HCT116 (cell line): ENCODE results near the gene ZNF800. TPM values are rescaled to one million over a fixed set of nuclear protein-coding genes. Genes with fewer than 3 reads are reported as not detected.
"Not testable (repeated sequence)": the region's sequence is repeated elsewhere in the genome, so short reads cannot be mapped to it uniquely, and the experiment has no call there.

Experiments used
- ATAC-seq: fragments of 200-7000 bp; cut with Tn5 transposase; 2 replicates; pipeline ENCODE4 v1.9.1; 2020; ENCODE audit warnings: mild to moderate bottlenecking, moderate library complexity
- BruUV-seq: library from RNA; stranded (reverse); fragments of 400-500 nt; replicated peaks from 2 replicates; lab custom pipeline; 2021; lab: Mats Ljungman, UMichigan
- CTCF ChIA-PET: fragments of 300-600 bp; sonication (Branson Sonifier 250); formaldehyde crosslinking; loops from one replicate; lab custom pipeline; 2021; ENCODE audit warnings: antibody characterized with exemption; lab: Charles Lee
- POLR2A ChIA-PET: fragments of 300-600, 350-600 bp; sonication (Branson Sonifier 250); formaldehyde crosslinking; loops from one replicate; lab custom pipeline; 2021; ENCODE audit warnings: antibody characterized with exemption; lab: Charles Lee
- RAD21 ChIA-PET, 2 experiments: fragments of 300-600 bp; sonication (Branson Sonifier 250); formaldehyde crosslinking; loops; one replicate each; lab custom pipeline; 2023; ENCODE audit warnings: low total read pairs in 2 of 2; ENCODE audit not compliant: uncharacterized antibody in 2 of 2, unreplicated experiment in 2 of 2, low non-redundant PET in 1 of 2; lab: Charles Lee
- DNase-seq: peaks from one replicate; pipeline ENCODE4 v3.0.0-alpha.2; 2010; ENCODE audit warnings: low read depth, low spot score
- H2AFZ ChIP-seq: fragments of 200-600 bp; shearing (Covaris generic), sonication (generic); 2 replicates; pipeline ENCODE4 v1.6.1; 2017; ENCODE audit warnings: low read depth, mixed run types, mixed read lengths, antibody characterized with exemption, low read length; ENCODE audit not compliant: poor library complexity, severe bottlenecking
- H3K27ac ChIP-seq: 2 replicates; pipeline ENCODE4 v1.5.1; 2012; ENCODE audit warnings: low read depth, low read length
- H3K27me3 ChIP-seq: fragments of 200-600 bp; sonication (generic); 2 replicates; pipeline ENCODE4 v1.6.1; 2016; ENCODE audit warnings: mixed run types, low read length, mixed read lengths; ENCODE audit not compliant: insufficient read depth
- H3K36me3 ChIP-seq, 2 experiments: fragments of 200-500 bp in 1 of 2; fragments of 200-600 bp in 1 of 2; sonication (Bioruptor generic) in 1 of 2; sonication (generic) in 1 of 2; 2 replicates each; pipeline versions ENCODE4 v1.5.1 to v1.6.1; 2014 to 2016; ENCODE audit warnings: low read length in 2 of 2, inconsistent platforms in 1 of 2, mixed read lengths in 1 of 2, mixed run types in 1 of 2; ENCODE audit not compliant: insufficient read depth in 2 of 2, control insufficient read depth in 1 of 2
- H3K4me1 ChIP-seq, 2 experiments: fragments of 200-600 bp in 1 of 2; sonication (generic) in 1 of 2; 2 replicates each; pipeline versions ENCODE4 v1.5.1 to v1.6.1; 2012 to 2017; ENCODE audit warnings: low read length in 2 of 2, inconsistent platforms in 1 of 2, mild to moderate bottlenecking in 1 of 2, mixed read lengths in 1 of 2, mixed run types in 1 of 2, moderate library complexity in 1 of 2; ENCODE audit not compliant: insufficient read depth in 2 of 2, control insufficient read depth in 1 of 2
- H3K4me2 ChIP-seq: fragments of 200-600 bp; sonication (generic); 2 replicates; pipeline ENCODE4 v1.6.1; 2017; ENCODE audit warnings: mixed run types, low read length, mixed read lengths
- H3K4me3 ChIP-seq, 2 experiments: fragments of 200-600 bp in 1 of 2; sonication (generic) in 1 of 2; replicated peaks in 1 of 2; 2 replicates each; pipeline ENCODE4 v1.5.1; 2011 to 2016; ENCODE audit warnings: low read length in 2 of 2, control low read depth in 1 of 2, low read depth in 1 of 2, mild to moderate bottlenecking in 1 of 2, mixed read lengths in 1 of 2, mixed run types in 1 of 2
- H3K79me2 ChIP-seq: fragments of 200-600 bp; sonication (generic); 2 replicates; pipeline ENCODE4 v1.6.1; 2017; ENCODE audit warnings: mild to moderate bottlenecking, mixed run types, low read length, moderate library complexity, mixed read lengths; ENCODE audit not compliant: insufficient read depth
- H3K9ac ChIP-seq: fragments of 200-600 bp; sonication (generic); 2 replicates; pipeline ENCODE4 v1.6.1; 2016; ENCODE audit warnings: low read length, mixed read lengths
- H3K9me2 ChIP-seq: fragments of 200-600 bp; sonication (generic), shearing (Covaris generic); 2 replicates; pipeline ENCODE4 v1.6.1; 2017; ENCODE audit warnings: mixed run types, mild to moderate bottlenecking, moderate library complexity; ENCODE audit not compliant: insufficient read depth
- H3K9me3 ChIP-seq, 2 experiments: fragments of 200-500 bp in 1 of 2; fragments of 200-600 bp in 1 of 2; sonication (Bioruptor generic) in 1 of 2; sonication (generic) in 1 of 2; 2 replicates each; pipeline ENCODE4 v1.6.1; 2014 to 2017; ENCODE audit warnings: low read length in 2 of 2, mixed read lengths in 2 of 2, inconsistent platforms in 1 of 2, low read depth in 1 of 2, mild to moderate bottlenecking in 1 of 2, mixed run types in 1 of 2, moderate library complexity in 1 of 2; ENCODE audit not compliant: control insufficient read depth in 1 of 2, insufficient read depth in 1 of 2
- H4K20me1 ChIP-seq: fragments of 200-600 bp; sonication (generic), shearing (Covaris generic); 2 replicates; pipeline ENCODE4 v1.6.1; 2017; ENCODE audit warnings: mixed run types, mild to moderate bottlenecking, moderate library complexity; ENCODE audit not compliant: insufficient read depth
- CEBPB ChIP-seq: IDR thresholded peaks from 2 replicates; pipeline ENCODE4 v1.6.1; 2012; ENCODE audit warnings: low read depth
- TCF7L2 ChIP-seq: IDR thresholded peaks from 2 replicates; pipeline ENCODE4 v1.7.0; 2011; ENCODE audit warnings: borderline replicate concordance, inconsistent platforms; ENCODE audit not compliant: insufficient read depth, insufficient read length; ENCODE audit errors: extremely low read depth
- YY1 ChIP-seq: IDR thresholded peaks from 2 replicates; pipeline ENCODE4 v1.6.1; 2011; ENCODE audit warnings: low read length, low read depth, moderate library complexity, mild to moderate bottlenecking; ENCODE audit not compliant: insufficient replicate concordance; ENCODE audit errors: extremely low read depth
- intact Hi-C: fragments of 100-400 bp; cut with micrococcal nuclease; formaldehyde crosslinking; loops from 2 replicates; pipeline ENCODE4 v1.10.0; 2022
- total RNA-seq: library from RNA; stranded (reverse); gene quantifications from one replicate; pipeline ENCODE4 v1.2.1, GENCODE V29; 2021; ENCODE audit not compliant: unreplicated experiment

ZNF800 gene
- total RNA-seq, 1 experiment from 2014 or later, result 30.9 TPM

GRCh38 chr7:127396184-127396583 is 3.7 kb upstream of the ZNF800 start:
- Histone ChIP-seq H3K4me3 (no peak overlapping the region), H3K27ac (no peak overlapping the region), H3K9me2 (no peaks in the 10 kb centered on the region), H2AFZ (no peak overlapping the region), H3K79me2 (peaks cover 12% of the 10 kb centered on the region), H3K4me2 (no peak overlapping the region), H3K9ac (no peak overlapping the region), H3K9me3 (no peaks in the 10 kb centered on the region), H4K20me1 (no peaks in the 10 kb centered on the region), H3K4me1 (peaks cover 4 to 8% of the 10 kb centered on the region in 2 experiments; a peak in 3 of 4 replicates), H3K27me3 (0 out of 2 replicates have a peak, but pooled peaks cover 9% of the 10 kb centered on the region), H3K36me3 (no peaks in the 10 kb centered on the region)
- CTCF ChIA-PET, result no interaction called here
- BruUV-seq, result no TSS peak
- TF ChIP-seq TCF7L2, result no peak
- TF ChIP-seq YY1, result no peak
- no peak for TF ChIP-seq CEBPB
- RAD21 ChIA-PET, result no interaction called here
- intact Hi-C loops, result no loop called here
- no peak for ATAC-seq
- POLR2A ChIA-PET, result no interaction called here
- DNase-seq, result no peak

DNA sequence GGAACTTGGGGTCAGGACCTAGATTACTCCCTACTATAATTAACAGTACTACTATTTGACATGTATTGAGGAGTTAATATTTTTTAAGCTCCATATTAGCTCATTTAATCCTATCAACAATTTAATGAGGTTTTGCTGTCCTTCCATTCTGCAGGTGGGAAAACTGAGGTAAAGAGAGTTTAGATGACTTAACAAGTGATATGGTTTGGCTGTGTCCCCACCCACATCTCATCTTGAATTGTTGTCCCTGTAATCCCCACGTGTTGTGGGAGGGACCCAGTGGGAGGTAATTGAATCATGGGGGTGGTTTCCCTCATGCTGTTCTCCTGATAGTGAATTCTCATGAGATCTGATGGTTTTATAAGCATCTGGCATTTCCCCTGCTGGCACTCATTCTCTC is 2.6 kb upstream of the ZNF800 start:
- RAD21 ChIA-PET, H3K27me3 ChIP-seq, H3K9ac ChIP-seq, H3K9me2 ChIP-seq, H3K27ac ChIP-seq, H3K9me3 ChIP-seq, intact Hi-C loops, BruUV-seq, DNase-seq, H4K20me1 ChIP-seq, POLR2A ChIA-PET, H2AFZ ChIP-seq, H3K36me3 ChIP-seq, H3K4me3 ChIP-seq, H3K4me2 ChIP-seq, ATAC-seq, CTCF ChIA-PET: not testable (repeated sequence)
- Histone ChIP-seq H3K79me2 (peaks cover 23% of the 10 kb centered on the region), H3K4me1 (peaks cover 4 to 13% of the 10 kb centered on the region in 2 experiments; a peak in 3 of 4 replicates)
